Choroid plexus epithelial cell (primary cell): ENCODE data around the gene OR5A1.

Experiments
- DNase-seq: peaks from one replicate; pipeline ENCODE4 v3.0.0-alpha.2; 2010; ENCODE audit warnings: low read depth
- H3K4me3 ChIP-seq: 2 replicates; pipeline ENCODE4 v1.5.1; 2011; ENCODE audit warnings: low read depth, mild to moderate bottlenecking, control low read depth, low read length, moderate library complexity
- CTCF ChIP-seq: conservative IDR thresholded peaks from 2 replicates; pipeline ENCODE4 v1.5.1; 2011; ENCODE audit warnings: low read depth, mild to moderate bottlenecking, control low read depth, inconsistent platforms, low read length, moderate library complexity

OR5A1 gene

DNA sequence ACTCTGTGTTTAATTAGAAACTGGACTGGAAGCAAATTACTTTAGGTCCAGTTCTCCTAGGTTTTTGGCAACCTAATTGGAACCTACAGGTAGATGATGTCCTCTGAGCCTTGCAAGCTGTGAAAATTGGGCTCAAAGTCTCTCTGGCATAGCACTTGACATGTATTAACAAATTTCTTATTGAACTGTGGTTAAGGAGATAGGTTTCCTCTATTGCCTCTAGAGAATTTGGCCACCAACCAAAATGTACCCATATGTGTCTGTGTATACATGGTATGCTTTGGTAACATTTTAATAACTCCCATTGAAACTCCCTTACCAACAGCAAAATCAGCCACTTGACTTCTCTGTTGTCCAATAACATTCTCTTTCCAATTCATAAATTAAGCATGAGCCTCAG is 36.7 kb downstream of the OR5A1 start, which contains the start of gene OR4D10:
OR4D10 (plus strand) TSS at position 301 of the 400 bp plus-strand sequence. CDS start 4,115 bp downstream, outside the sequence.
- H3K4me3 ChIP-seq: no peak within 1 kb of the TSS
- TF ChIP-seq CTCF: no peak

GRCh38 chr11:59475176-59475575 is 38.9 kb downstream of the OR5A1 start:
- no peak for DNase-seq
- TF ChIP-seq CTCF: no peak
- H3K4me3 ChIP-seq: no peak overlapping the region

More for the DNA sequence above, 36.7 kb downstream of the OR5A1 start, which contains the start of gene OR4D10:
- DNase-seq: no peak

GRCh38 chr11:59479906-59480305 is 43.6 kb downstream of the OR5A1 start:
- no peak for TF ChIP-seq CTCF
- DNase-seq: no peak
- H3K4me3 ChIP-seq: no peak overlapping the region

DNA sequence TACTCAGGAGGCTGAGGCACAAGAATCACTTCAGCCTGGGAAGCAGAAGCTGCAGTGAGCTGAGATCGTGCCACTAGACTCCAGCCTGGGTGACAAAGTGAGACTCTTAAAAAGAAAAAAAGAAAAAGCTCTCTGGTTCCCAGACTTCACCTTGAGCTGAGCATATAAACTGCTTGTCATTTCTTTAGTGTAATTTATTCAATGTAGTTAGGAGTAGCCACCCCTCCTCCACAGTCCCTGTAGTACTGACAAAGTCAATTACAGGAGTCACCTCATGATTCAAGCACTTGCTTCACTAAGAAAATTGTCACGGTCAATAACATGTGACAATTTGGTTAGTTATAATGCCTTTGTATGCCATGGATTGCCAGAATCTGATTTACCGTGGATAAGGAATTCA is 44.1 kb downstream of the OR5A1 start:
- H3K4me3 ChIP-seq: no peak overlapping the region
- no peak for TF ChIP-seq CTCF
- no peak for DNase-seq
